Progenitor cell of endocrine pancreas (in vitro differentiated cells): ENCODE data around the gene STK10. TPM values are rescaled to one million over a fixed set of nuclear protein-coding genes. Genes with fewer than 3 reads are reported as not detected.
A peak's percentile ranks its signal among the peaks of the same experiment; 100 is the strongest.

Experiments used
- DNase-seq: peaks from one replicate; pipeline ENCODE4 v3.0.0; 2021; ENCODE audit warnings: low spot score; ENCODE audit not compliant: unreplicated experiment
- H3K27ac Mint-ChIP-seq: 2 replicates; pipeline ENCODE4 v1.8.0; 2021; ENCODE audit warnings: mild to moderate bottlenecking, moderate library complexity, mixed read lengths
- H3K27me3 Mint-ChIP-seq: 2 replicates; pipeline ENCODE4 v1.8.0; 2021; ENCODE audit warnings: mixed read lengths
- H3K36me3 Mint-ChIP-seq: 2 replicates; pipeline ENCODE4 v1.8.0; 2022; ENCODE audit warnings: mixed read lengths; ENCODE audit not compliant: insufficient read depth
- H3K4me1 Mint-ChIP-seq: 2 replicates; pipeline ENCODE4 v1.8.0; 2021; ENCODE audit warnings: low read depth, mixed read lengths
- H3K4me3 Mint-ChIP-seq: 2 replicates; pipeline ENCODE4 v1.8.0; 2021; ENCODE audit warnings: low read depth, mild to moderate bottlenecking, moderate library complexity, mixed read lengths
- H3K9me3 Mint-ChIP-seq: 2 replicates; pipeline ENCODE4 v1.8.0; 2021; ENCODE audit warnings: low read depth, mixed read lengths
- CTCF ChIP-seq: fragments of 200-600 bp; sonication (generic); IDR thresholded peaks from one replicate; pipeline ENCODE4 v1.5.0; 2021; ENCODE audit warnings: antibody characterized with exemption, mild to moderate bottlenecking; ENCODE audit not compliant: unreplicated experiment
- total RNA-seq: library from RNA; stranded (reverse); gene quantifications from 2 replicates; pipeline ENCODE4 v1.2.1, GENCODE V29; 2021

The STK10 gene
- total RNA-seq, 1 donor from 2014 or later = 18.1 TPM

GRCh38 chr5:172102913-172103626, 85.0 kb downstream of the STK10 start:
- TF ChIP-seq CTCF = no peak
- H3K27me3 Mint-ChIP-seq = no peaks in the 10 kb centered on the region
- H3K27ac Mint-ChIP-seq = no peak overlapping the region
- H3K4me1 Mint-ChIP-seq = peaks cover 6% of the 10 kb centered on the region
- DNase-seq = no peak
- no peak overlapping the region for H3K4me3 Mint-ChIP-seq
- H3K9me3 Mint-ChIP-seq = no peaks in the 10 kb centered on the region
- H3K36me3 Mint-ChIP-seq = peaks cover 2% of the 10 kb centered on the region

- Mint-ChIP-seq H3K4me3 (no peak overlapping the region), H3K36me3 (peaks cover 2% of the 10 kb centered on the region), H3K27ac (peak overlapping the region; percentile 35), H3K9me3 (no peaks in the 10 kb centered on the region), H3K4me1 (peaks cover 6% of the 10 kb centered on the region), H3K27me3 (no peaks in the 10 kb centered on the region)
- no peak for TF ChIP-seq CTCF
- DNase-seq = no peak
Measured at GRCh38 chr5:172102218-172102870, 85.7 kb downstream of the STK10 start.

- no peak for TF ChIP-seq CTCF
Measured at GRCh38 chr5:172101547-172102217, 86.3 kb downstream of the STK10 start.

GRCh38 chr5:172098883-172099282, 89.1 kb downstream of the STK10 start:
- H3K4me3 Mint-ChIP-seq = no peak overlapping the region

More at GRCh38 chr5:172101547-172102217, 86.3 kb downstream of the STK10 start:
- DNase-seq = no peak
- Mint-ChIP-seq H3K27ac (peak overlapping the region; percentile 35), H3K9me3 (no peaks in the 10 kb centered on the region), H3K4me1 (peaks cover 4% of the 10 kb centered on the region), H3K27me3 (no peaks in the 10 kb centered on the region), H3K36me3 (peaks cover 2% of the 10 kb centered on the region), H3K4me3 (no peak overlapping the region)

More at GRCh38 chr5:172098883-172099282, 89.1 kb downstream of the STK10 start:
- Mint-ChIP-seq H3K4me1 (peaks cover 4% of the 10 kb centered on the region), H3K27me3 (no peaks in the 10 kb centered on the region), H3K27ac (peak overlapping the region; percentile 3), H3K36me3 (peaks cover 2% of the 10 kb centered on the region), H3K9me3 (no peaks in the 10 kb centered on the region)
- TF ChIP-seq CTCF = no peak
- no peak for DNase-seq
